HepG2 (cell line): Measurements from ENCODE around the gene ZNF83. TPM values are rescaled to one million over a fixed set of nuclear protein-coding genes. Genes with fewer than 3 reads are reported as not detected.

ENCODE experiments used
- ATAC-seq: fragments of 200-7000 bp; cut with Tn5 transposase; 3 replicates; pipeline ENCODE4 v1.9.1; 2020; ENCODE audit warnings: mild to moderate bottlenecking, moderate library complexity
- BruUV-seq: library from RNA; stranded (reverse); fragments of 400-500 nt; replicated peaks from 2 replicates; lab custom pipeline; 2021; lab: Mats Ljungman, UMichigan
- CTCF ChIA-PET: fragments of 300-600 bp; formaldehyde crosslinking; extraction: SDS; loops from one replicate; lab custom pipeline; 2021; ENCODE audit warnings: low total read pairs, inconsistent platforms, low intra/inter-chr PET ratio; lab: Yijun Ruan, JAX
- POLR2A ChIA-PET: fragments of 350-600 bp; sonication (Branson Sonifier 250); formaldehyde crosslinking; loops from one replicate; lab custom pipeline; 2020; ENCODE audit warnings: antibody characterized with exemption, inconsistent platforms; lab: Yijun Ruan, JAX
- DNase-seq: peaks from one replicate; pipeline ENCODE4 v3.0.0-alpha.2; 2015; ENCODE audit warnings: low spot score
- FAIRE-seq: peaks from 3 replicates; lab custom pipeline; 2011; peaks lifted over from hg19 to GRCh38; lab: Jason Lieb, UNC
- H2AFZ ChIP-seq: one replicate; pipeline ENCODE4 v1.6.1; 2011; ENCODE audit warnings: low read length, inconsistent platforms
- H3K27ac ChIP-seq: fragments of 300-600 bp; 3 replicates; pipeline ENCODE4 v1.8.0; 2011; ENCODE audit warnings: mixed run types, mild to moderate bottlenecking, mixed read lengths, low read length, inconsistent platforms; ENCODE audit not compliant: insufficient read depth; ENCODE audit errors: extremely low read length
- H3K27me3 ChIP-seq, 2 experiments: fragments of 200-600 bp in 1 of 2; 2 replicates in 1 of 2; 3 replicates in 1 of 2; pipeline versions ENCODE4 v1.6.0 to v1.8.0; 2011; ENCODE audit warnings: low read length in 2 of 2, mild to moderate bottlenecking in 2 of 2, moderate library complexity in 2 of 2, inconsistent platforms in 1 of 2; ENCODE audit not compliant: insufficient read depth in 2 of 2, control insufficient read depth in 1 of 2
- H3K36me3 ChIP-seq, 2 experiments: fragments of 200-600 bp in 1 of 2; replicated peaks in 1 of 2; 2 replicates in 1 of 2; 3 replicates in 1 of 2; pipeline versions ENCODE4 v1.5.1 to v1.8.0; 2011; ENCODE audit warnings: low read length in 2 of 2, inconsistent platforms in 1 of 2; ENCODE audit not compliant: insufficient read depth in 2 of 2, control insufficient read depth in 1 of 2
- H3K4me1 ChIP-seq: 2 replicates; pipeline ENCODE4 v1.5.1; 2012; ENCODE audit warnings: low read length, inconsistent platforms; ENCODE audit not compliant: insufficient read depth
- H3K4me2 ChIP-seq: 2 replicates; pipeline ENCODE4 v1.6.0; 2011; ENCODE audit warnings: low read depth, low read length, inconsistent platforms
- H3K4me3 ChIP-seq, 3 experiments: fragments of 200-600 bp in 1 of 3; sonication (generic), shearing (Covaris generic) in 1 of 3; replicated peaks in 1 of 3; 2 replicates each; pipeline ENCODE4 v1.5.1; 2011 to 2016; ENCODE audit warnings: low read length in 3 of 3, inconsistent platforms in 2 of 3, low read depth in 2 of 3, mild to moderate bottlenecking in 2 of 3, control low read depth in 1 of 3, mixed read lengths in 1 of 3; ENCODE audit not compliant: insufficient read depth in 1 of 3
- H3K79me2 ChIP-seq: one replicate; pipeline ENCODE4 v1.6.1; 2011; ENCODE audit warnings: low read length, inconsistent platforms; ENCODE audit not compliant: insufficient read depth
- H3K9ac ChIP-seq: 2 replicates; pipeline ENCODE4 v1.6.0; 2011; ENCODE audit warnings: mild to moderate bottlenecking, low read depth, low read length, inconsistent platforms; ENCODE audit not compliant: insufficient read depth
- H3K9me3 ChIP-seq: 2 replicates; pipeline ENCODE4 v1.5.1; 2012; ENCODE audit warnings: mild to moderate bottlenecking, low read length
- H4K20me1 ChIP-seq: 2 replicates; pipeline ENCODE4 v1.6.0; 2011; ENCODE audit warnings: inconsistent platforms, mild to moderate bottlenecking, low read length, moderate library complexity; ENCODE audit not compliant: insufficient read depth
- CEBPB ChIP-seq: IDR thresholded peaks from 2 replicates; pipeline ENCODE4 v1.6.1; 2011; ENCODE audit warnings: low read depth, low read length, improper control_type of control experiment, borderline replicate concordance
- KLF6 ChIP-seq: IDR thresholded peaks from 2 replicates; pipeline ENCODE4 v1.8.0; 2016; ENCODE audit warnings: missing biosample characterization, missing genetic modification reagents
- PCBP1 ChIP-seq: fragments of 200-400 bp; formaldehyde crosslinking; IDR thresholded peaks from 2 replicates; pipeline ENCODE4 v1.6.1; 2017; ENCODE audit warnings: mild to moderate bottlenecking, low read depth, low read length, borderline replicate concordance
- RAD21 ChIP-seq: fragments of 450-650 bp; formaldehyde crosslinking; IDR thresholded peaks from 2 replicates; pipeline ENCODE4 v1.5.0; 2020; ENCODE audit warnings: mild to moderate bottlenecking
- THAP11 ChIP-seq: IDR thresholded peaks from 2 replicates; pipeline ENCODE4 v1.6.1; 2016; ENCODE audit warnings: missing biosample characterization, missing genetic modification reagents
- YEATS2 ChIP-seq: sonication (generic); formaldehyde crosslinking; IDR thresholded peaks from 2 replicates; pipeline ENCODE4 v1.4.0; 2020; ENCODE audit warnings: missing genetic modification reagents, borderline replicate concordance
- ZNF557 ChIP-seq: sonication (generic); formaldehyde crosslinking; IDR thresholded peaks from 2 replicates; pipeline ENCODE4 v1.4.0; 2020; ENCODE audit warnings: missing genetic modification reagents
- WGBS: methylation state at CpG from one replicate; pipeline ENCODE4 v1.1.6; 2017; ENCODE audit warnings: low lambda C conversion rate; 5-methylcytosine and 5-hydroxymethylcytosine counted together
- in situ Hi-C: cut with HindIII; loops from 2 replicates; pipeline ENCODE4 v1.10.0; 2017; ENCODE audit warnings: low pct_unique_long_range_greater_than_20kb; ENCODE audit not compliant: extremely low pct_ligation_motif_present
- intact Hi-C: fragments of 100-400 bp; cut with micrococcal nuclease; formaldehyde crosslinking; loops from one replicate; pipeline ENCODE4 v1.10.0; 2022; ENCODE audit not compliant: unreplicated experiment
- polyA plus RNA-seq, 8 experiments: library from polyadenylated mRNA; depleted of rRNA in 3 of 8; stranded (reverse) in 7 of 8; unstranded in 1 of 8; fragments of >200 nt; fragmentation: Illumina TruSeq in 4 of 8; extraction: Trizol in 4 of 8; gene quantifications; 2 replicates each; pipeline versions ENCODE4 v1.2.1 to v1.2.3, GENCODE V29; 2011 to 2016; ENCODE audit warnings: low read depth in 4 of 8, missing spikeins in 1 of 8, mixed read lengths in 1 of 8; ENCODE audit not compliant: insufficient read depth in 1 of 8
- total RNA-seq, 5 experiments: library from RNA; depleted of rRNA; stranded (reverse); fragments of >200 nt; fragmentation: Illumina TruSeq; extraction: Trizol; gene quantifications; 2 replicates each; pipeline ENCODE4 v1.2.3, GENCODE V29; 2016; ENCODE audit warnings: low read depth in 1 of 5
- TF ChIP-seq, protein P1 (sequence below), 2 experiments: sonication (generic) in 1 of 2; formaldehyde crosslinking in 1 of 2; IDR thresholded peaks; 2 replicates each; pipeline versions ENCODE4 v1.4.0 to v1.6.1; 2016 to 2020; ENCODE audit warnings: borderline replicate concordance in 1 of 2, low read depth in 1 of 2, mild to moderate bottlenecking in 1 of 2, missing genetic modification reagents in 1 of 2
- TF ChIP-seq, protein P2 (sequence below): conservative IDR thresholded peaks from 2 replicates; pipeline ENCODE4 v1.6.1; 2018; ENCODE audit warnings: missing genetic modification reagents
- TF ChIP-seq, protein P3 (sequence below): sonication (generic); formaldehyde crosslinking; IDR thresholded peaks from 2 replicates; pipeline ENCODE4 v1.9.0; 2021; ENCODE audit warnings: missing genetic modification reagents, borderline replicate concordance
- TF ChIP-seq, protein P4 (sequence below): sonication (generic); formaldehyde crosslinking; IDR thresholded peaks from 2 replicates; pipeline ENCODE4 v1.5.1; 2020; ENCODE audit warnings: missing genetic modification reagents, mild to moderate bottlenecking, borderline replicate concordance
- TF ChIP-seq, protein P5 (sequence below): sonication (generic); formaldehyde crosslinking; IDR thresholded peaks from 2 replicates; pipeline ENCODE4 v1.8.1; 2023; ENCODE audit warnings: mild to moderate bottlenecking, missing genetic modification reagents

ZNF83 gene
- total and polyA plus RNA-seq, 2 of the 13 experiments (the other 11 are each of a cell fraction or from before 2014, with no cell fraction given) = 20.4 to 44.5 TPM

DNA sequence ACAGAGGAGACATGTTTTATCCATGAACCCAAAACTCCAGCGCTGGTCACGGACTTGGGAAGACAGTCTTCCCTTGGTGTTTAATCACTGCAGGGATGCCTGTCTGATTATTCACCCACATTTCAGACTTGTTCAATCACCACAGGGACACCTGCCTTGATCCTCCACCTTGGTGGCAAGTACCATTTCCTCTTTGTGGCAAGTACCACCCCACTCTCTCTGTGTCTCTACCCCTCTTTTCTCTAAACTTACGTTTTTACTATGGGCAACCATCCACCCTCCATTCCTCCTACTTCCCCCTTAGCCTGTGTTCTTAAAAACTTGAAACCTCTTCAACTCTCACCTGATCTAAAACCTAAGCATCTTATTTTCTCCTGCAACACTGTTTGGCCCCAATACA lies 16.8 kb downstream of the ZNF83 start:
- 72% methylated on average over 3 of the region's 3 CpGs for WGBS
- TF ChIP-seq, protein P1, sequence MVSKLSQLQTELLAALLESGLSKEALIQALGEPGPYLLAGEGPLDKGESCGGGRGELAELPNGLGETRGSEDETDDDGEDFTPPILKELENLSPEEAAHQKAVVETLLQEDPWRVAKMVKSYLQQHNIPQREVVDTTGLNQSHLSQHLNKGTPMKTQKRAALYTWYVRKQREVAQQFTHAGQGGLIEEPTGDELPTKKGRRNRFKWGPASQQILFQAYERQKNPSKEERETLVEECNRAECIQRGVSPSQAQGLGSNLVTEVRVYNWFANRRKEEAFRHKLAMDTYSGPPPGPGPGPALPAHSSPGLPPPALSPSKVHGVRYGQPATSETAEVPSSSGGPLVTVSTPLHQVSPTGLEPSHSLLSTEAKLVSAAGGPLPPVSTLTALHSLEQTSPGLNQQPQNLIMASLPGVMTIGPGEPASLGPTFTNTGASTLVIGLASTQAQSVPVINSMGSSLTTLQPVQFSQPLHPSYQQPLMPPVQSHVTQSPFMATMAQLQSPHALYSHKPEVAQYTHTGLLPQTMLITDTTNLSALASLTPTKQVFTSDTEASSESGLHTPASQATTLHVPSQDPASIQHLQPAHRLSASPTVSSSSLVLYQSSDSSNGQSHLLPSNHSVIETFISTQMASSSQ (IDR thresholded peaks at IDR 0.05; ENCODE audit: low read depth) = no peak
- TF ChIP-seq, protein P1 (CRISPR knock-in tag; IDR thresholded peaks at IDR 0.05; ENCODE audit: borderline replicate concordance) = no peak
- TF ChIP-seq, protein P2, sequence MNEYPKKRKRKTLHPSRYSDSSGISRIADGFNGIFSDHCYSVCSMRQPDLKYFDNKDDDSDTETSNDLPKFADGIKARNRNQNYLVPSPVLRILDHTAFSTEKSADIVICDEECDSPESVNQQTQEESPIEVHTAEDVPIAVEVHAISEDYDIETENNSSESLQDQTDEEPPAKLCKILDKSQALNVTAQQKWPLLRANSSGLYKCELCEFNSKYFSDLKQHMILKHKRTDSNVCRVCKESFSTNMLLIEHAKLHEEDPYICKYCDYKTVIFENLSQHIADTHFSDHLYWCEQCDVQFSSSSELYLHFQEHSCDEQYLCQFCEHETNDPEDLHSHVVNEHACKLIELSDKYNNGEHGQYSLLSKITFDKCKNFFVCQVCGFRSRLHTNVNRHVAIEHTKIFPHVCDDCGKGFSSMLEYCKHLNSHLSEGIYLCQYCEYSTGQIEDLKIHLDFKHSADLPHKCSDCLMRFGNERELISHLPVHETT (CRISPR knock-in tag) = no peak
- TF ChIP-seq THAP11 (CRISPR knock-in tag) (no peak), KLF6 (no peak), YEATS2 (CRISPR knock-in tag) (no peak), PCBP1 (no peak), ZNF557 (no peak), RAD21 (CRISPR knock-in tag) (no peak), CEBPB (no peak)
- TF ChIP-seq, protein P3, sequence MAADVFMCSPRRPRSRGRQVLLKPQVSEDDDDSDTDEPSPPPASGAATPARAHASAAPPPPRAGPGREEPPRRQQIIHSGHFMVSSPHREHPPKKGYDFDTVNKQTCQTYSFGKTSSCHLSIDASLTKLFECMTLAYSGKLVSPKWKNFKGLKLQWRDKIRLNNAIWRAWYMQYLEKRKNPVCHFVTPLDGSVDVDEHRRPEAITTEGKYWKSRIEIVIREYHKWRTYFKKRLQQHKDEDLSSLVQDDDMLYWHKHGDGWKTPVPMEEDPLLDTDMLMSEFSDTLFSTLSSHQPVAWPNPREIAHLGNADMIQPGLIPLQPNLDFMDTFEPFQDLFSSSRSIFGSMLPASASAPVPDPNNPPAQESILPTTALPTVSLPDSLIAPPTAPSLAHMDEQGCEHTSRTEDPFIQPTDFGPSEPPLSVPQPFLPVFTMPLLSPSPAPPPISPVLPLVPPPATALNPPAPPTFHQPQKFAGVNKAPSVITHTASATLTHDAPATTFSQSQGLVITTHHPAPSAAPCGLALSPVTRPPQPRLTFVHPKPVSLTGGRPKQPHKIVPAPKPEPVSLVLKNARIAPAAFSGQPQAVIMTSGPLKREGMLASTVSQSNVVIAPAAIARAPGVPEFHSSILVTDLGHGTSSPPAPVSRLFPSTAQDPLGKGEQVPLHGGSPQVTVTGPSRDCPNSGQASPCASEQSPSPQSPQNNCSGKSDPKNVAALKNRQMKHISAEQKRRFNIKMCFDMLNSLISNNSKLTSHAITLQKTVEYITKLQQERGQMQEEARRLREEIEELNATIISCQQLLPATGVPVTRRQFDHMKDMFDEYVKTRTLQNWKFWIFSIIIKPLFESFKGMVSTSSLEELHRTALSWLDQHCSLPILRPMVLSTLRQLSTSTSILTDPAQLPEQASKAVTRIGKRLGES (CRISPR knock-in tag) = no peak
- TF ChIP-seq, protein P4, sequence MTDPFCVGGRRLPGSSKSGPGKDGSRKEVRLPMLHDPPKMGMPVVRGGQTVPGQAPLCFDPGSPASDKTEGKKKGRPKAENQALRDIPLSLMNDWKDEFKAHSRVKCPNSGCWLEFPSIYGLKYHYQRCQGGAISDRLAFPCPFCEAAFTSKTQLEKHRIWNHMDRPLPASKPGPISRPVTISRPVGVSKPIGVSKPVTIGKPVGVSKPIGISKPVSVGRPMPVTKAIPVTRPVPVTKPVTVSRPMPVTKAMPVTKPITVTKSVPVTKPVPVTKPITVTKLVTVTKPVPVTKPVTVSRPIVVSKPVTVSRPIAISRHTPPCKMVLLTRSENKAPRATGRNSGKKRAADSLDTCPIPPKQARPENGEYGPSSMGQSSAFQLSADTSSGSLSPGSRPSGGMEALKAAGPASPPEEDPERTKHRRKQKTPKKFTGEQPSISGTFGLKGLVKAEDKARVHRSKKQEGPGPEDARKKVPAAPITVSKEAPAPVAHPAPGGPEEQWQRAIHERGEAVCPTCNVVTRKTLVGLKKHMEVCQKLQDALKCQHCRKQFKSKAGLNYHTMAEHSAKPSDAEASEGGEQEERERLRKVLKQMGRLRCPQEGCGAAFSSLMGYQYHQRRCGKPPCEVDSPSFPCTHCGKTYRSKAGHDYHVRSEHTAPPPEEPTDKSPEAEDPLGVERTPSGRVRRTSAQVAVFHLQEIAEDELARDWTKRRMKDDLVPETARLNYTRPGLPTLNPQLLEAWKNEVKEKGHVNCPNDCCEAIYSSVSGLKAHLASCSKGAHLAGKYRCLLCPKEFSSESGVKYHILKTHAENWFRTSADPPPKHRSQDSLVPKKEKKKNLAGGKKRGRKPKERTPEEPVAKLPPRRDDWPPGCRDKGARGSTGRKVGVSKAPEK = no peak
- TF ChIP-seq, protein P5, sequence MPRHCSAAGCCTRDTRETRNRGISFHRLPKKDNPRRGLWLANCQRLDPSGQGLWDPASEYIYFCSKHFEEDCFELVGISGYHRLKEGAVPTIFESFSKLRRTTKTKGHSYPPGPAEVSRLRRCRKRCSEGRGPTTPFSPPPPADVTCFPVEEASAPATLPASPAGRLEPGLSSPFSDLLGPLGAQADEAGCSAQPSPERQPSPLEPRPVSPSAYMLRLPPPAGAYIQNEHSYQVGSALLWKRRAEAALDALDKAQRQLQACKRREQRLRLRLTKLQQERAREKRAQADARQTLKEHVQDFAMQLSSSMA (CRISPR knock-in tag) = no peak

More for the DNA sequence above, 16.8 kb downstream of the ZNF83 start:
- Histone ChIP-seq H3K9ac (no peak overlapping the region), H4K20me1 (no peaks in the 10 kb centered on the region), H3K79me2 (no peaks in the 10 kb centered on the region), H3K27me3 (no peaks in the 10 kb centered on the region), H3K4me1 (no peaks in the 10 kb centered on the region), H3K36me3 (peaks cover 2 to 20% of the 10 kb centered on the region in 2 experiments; a peak in 4 of 5 replicates), H3K4me2 (no peak overlapping the region), H3K27ac (no peak overlapping the region), H2AFZ (no peak overlapping the region), H3K4me3 (no peak overlapping the region), H3K9me3 (peaks cover 12% of the 10 kb centered on the region)
- FAIRE-seq = no peak
- POLR2A ChIA-PET = no interaction called here
- no TSS peak for BruUV-seq
- intact Hi-C loops (no loop called here), in situ Hi-C loops (no loop called here)
- no peak for DNase-seq
- no peak for ATAC-seq
- CTCF ChIA-PET = no interaction called here
